ENCODE data around the gene TCOF1. TPM values are rescaled to one million over a fixed set of nuclear protein-coding genes. Genes with fewer than 3 reads are reported as not detected.
A peak's percentile ranks its signal among the peaks of the same experiment; 100 is the strongest.

Gene TCOF1
- total RNA-seq, 2 experiments from 2014 or later, result 113 to 145 TPM

GRCh38 chr5:150376799-150377771 lies 19.6 kb downstream of the TCOF1 start:
- Mint-ChIP-seq H3K4me1 (no peaks in the 10 kb centered on the region), H3K27me3 (no peaks in the 10 kb centered on the region), H3K4me3 (no peak overlapping the region), H3K9me3 (ENCODE audit: low read depth) (no peaks in the 10 kb centered on the region), H3K36me3 (ENCODE audit: low read depth) (peaks cover 60% of the 10 kb centered on the region), H3K27ac (peak overlapping the region; percentile 43)
- DNase-seq (no peak), ATAC-seq (no peak)
- ChIA-PET CTCF (interaction anchor here (1.0 kb wide), 1 partner anchor 14 kb away, joined by 3 read pairs; no protein-coding TSS in a partner anchor), POLR2A (interaction anchor here (0.9 kb wide), 1 partner anchor 8 kb away, joined by 3 read pairs; no protein-coding TSS in a partner anchor)
- intact Hi-C loops (cut with DNase I, micrococcal nuclease), result no loop called here

- Mint-ChIP-seq H3K27me3 (no peaks in the 10 kb centered on the region), H3K4me3 (no peak overlapping the region), H3K36me3 (ENCODE audit: low read depth) (peaks cover 55% of the 10 kb centered on the region), H3K27ac (peak overlapping the region; percentile 37), H3K9me3 (ENCODE audit: low read depth) (no peaks in the 10 kb centered on the region), H3K4me1 (no peaks in the 10 kb centered on the region)
- intact Hi-C loops (cut with DNase I, micrococcal nuclease), result no loop called here
- POLR2A ChIA-PET, result interaction anchor here (0.6 to 1.2 kb wide), 5 partner anchors 9 to 770 kb away, joined by 3 read pairs; no protein-coding TSS in a partner anchor
- ATAC-seq (no peak), DNase-seq (no peak)
- CTCF ChIA-PET, result interaction anchor here (0.7 kb wide), 1 partner anchor 11 kb away, joined by 3 read pairs; no protein-coding TSS in a partner anchor
Observed at GRCh38 chr5:150377964-150378694, 20.6 kb downstream of the TCOF1 start.

GRCh38 chr5:150384701-150385100 lies 27.2 kb downstream of the TCOF1 start:
- Mint-ChIP-seq H3K36me3 (ENCODE audit: low read depth) (peaks cover 40% of the 10 kb centered on the region), H3K27me3 (no peaks in the 10 kb centered on the region), H3K9me3 (ENCODE audit: low read depth) (no peaks in the 10 kb centered on the region), H3K27ac (no peak overlapping the region), H3K4me3 (no peak overlapping the region), H3K4me1 (no peaks in the 10 kb centered on the region)
- DNase-seq, result no peak
- POLR2A ChIA-PET, result no interaction called here
- intact Hi-C loops (cut with DNase I, micrococcal nuclease), result no loop called here
- CTCF ChIA-PET, result interaction anchor here (0.7 kb wide), 2 partner anchors 14 to 37 kb away, joined by 3 to 4 read pairs; no protein-coding TSS in a partner anchor
- no peak for ATAC-seq

GRCh38 chr5:150386024-150386855 lies 28.7 kb downstream of the TCOF1 start:
- intact Hi-C loops (cut with DNase I, micrococcal nuclease), result no loop called here
- no peak for ATAC-seq
- no peak for DNase-seq
- H3K4me1 Mint-ChIP-seq, result no peaks in the 10 kb centered on the region
- H3K27ac Mint-ChIP-seq, result no peak overlapping the region
- POLR2A ChIA-PET, result interaction anchor here (0.6 to 1.3 kb wide), 2 partner anchors 10 to 185 kb away, joined by 3 to 5 read pairs; no protein-coding TSS in a partner anchor
- CTCF ChIA-PET, result interaction anchor here (0.7 to 2.5 kb wide), 3 partner anchors 11 to 139 kb away, joined by 3 to 9 read pairs (median 5); no protein-coding TSS in a partner anchor
- no peaks in the 10 kb centered on the region for H3K9me3 Mint-ChIP-seq (ENCODE audit: low read depth)
- H3K4me3 Mint-ChIP-seq, result no peak overlapping the region
- no peaks in the 10 kb centered on the region for H3K27me3 Mint-ChIP-seq
- peaks cover 40% of the 10 kb centered on the region for H3K36me3 Mint-ChIP-seq (ENCODE audit: low read depth)

GRCh38 chr5:150389531-150390266 lies 32.2 kb downstream of the TCOF1 start:
- Mint-ChIP-seq H3K36me3 (ENCODE audit: low read depth) (peaks cover 30% of the 10 kb centered on the region), H3K4me3 (no peak overlapping the region), H3K4me1 (no peaks in the 10 kb centered on the region), H3K9me3 (ENCODE audit: low read depth) (no peaks in the 10 kb centered on the region), H3K27me3 (no peaks in the 10 kb centered on the region), H3K27ac (no peak overlapping the region)
- ChIA-PET CTCF (interaction anchor here (1.1 kb wide), 1 partner anchor 9 kb away, joined by 4 read pairs; no protein-coding TSS in a partner anchor), POLR2A (no interaction called here)
- intact Hi-C loops (cut with DNase I, micrococcal nuclease), result no loop called here
- DNase-seq, result no peak
- ATAC-seq, result no peak

GRCh38 chr5:150391064-150391834 lies 33.8 kb downstream of the TCOF1 start:
- H3K36me3 Mint-ChIP-seq (ENCODE audit: low read depth), result peaks cover 31% of the 10 kb centered on the region
- no peaks in the 10 kb centered on the region for H3K4me1 Mint-ChIP-seq
- no peaks in the 10 kb centered on the region for H3K9me3 Mint-ChIP-seq (ENCODE audit: low read depth)
- no peak overlapping the region for H3K4me3 Mint-ChIP-seq
- intact Hi-C loops (cut with DNase I, micrococcal nuclease), result no loop called here
- no peak for ATAC-seq
- ChIA-PET POLR2A (no interaction called here), CTCF (interaction anchor here (0.6 to 1.1 kb wide), 3 partner anchors 10 to 538 kb away, joined by 3 to 4 read pairs (median 3); no protein-coding TSS in a partner anchor)
- no peak for DNase-seq
- no peaks in the 10 kb centered on the region for H3K27me3 Mint-ChIP-seq
- H3K27ac Mint-ChIP-seq, result no peak overlapping the region

GRCh38 chr5:150391986-150392385 lies 34.5 kb downstream of the TCOF1 start:
- no peaks in the 10 kb centered on the region for H3K4me1 Mint-ChIP-seq
- ATAC-seq, result no peak
- POLR2A ChIA-PET, result no interaction called here
- peaks cover 31% of the 10 kb centered on the region for H3K36me3 Mint-ChIP-seq (ENCODE audit: low read depth)
- no peaks in the 10 kb centered on the region for H3K27me3 Mint-ChIP-seq
- no peaks in the 10 kb centered on the region for H3K9me3 Mint-ChIP-seq (ENCODE audit: low read depth)
- intact Hi-C loops (cut with DNase I, micrococcal nuclease), result no loop called here
- H3K27ac Mint-ChIP-seq, result no peak overlapping the region
- H3K4me3 Mint-ChIP-seq, result no peak overlapping the region
- DNase-seq, result no peak
- CTCF ChIA-PET, result no interaction called here

GRCh38 chr5:150392680-150393079 lies 35.2 kb downstream of the TCOF1 start:
- H3K4me1 Mint-ChIP-seq, result no peaks in the 10 kb centered on the region
- no peaks in the 10 kb centered on the region for H3K27me3 Mint-ChIP-seq
- CTCF ChIA-PET, result no interaction called here
- ATAC-seq (no peak), DNase-seq (no peak)
- H3K27ac Mint-ChIP-seq, result no peak overlapping the region
- H3K36me3 Mint-ChIP-seq (ENCODE audit: low read depth), result peaks cover 31% of the 10 kb centered on the region
- no peak overlapping the region for H3K4me3 Mint-ChIP-seq
- no peaks in the 10 kb centered on the region for H3K9me3 Mint-ChIP-seq (ENCODE audit: low read depth)
- intact Hi-C loops (cut with DNase I, micrococcal nuclease), result no loop called here
- POLR2A ChIA-PET, result interaction anchor here (0.6 kb wide), 1 partner anchor 52 kb away, joined by 5 read pairs; no protein-coding TSS in a partner anchor

- no peaks in the 10 kb centered on the region for H3K27me3 Mint-ChIP-seq
- H3K36me3 Mint-ChIP-seq (ENCODE audit: low read depth), result peaks cover 30% of the 10 kb centered on the region
Observed at GRCh38 chr5:150393096-150393645, 35.7 kb downstream of the TCOF1 start.

More at GRCh38 chr5:150393096-150393645, 35.7 kb downstream of the TCOF1 start:
- DNase-seq, result no peak
- Mint-ChIP-seq H3K27ac (no peak overlapping the region), H3K4me1 (no peaks in the 10 kb centered on the region), H3K4me3 (no peak overlapping the region), H3K9me3 (ENCODE audit: low read depth) (no peaks in the 10 kb centered on the region)
- POLR2A ChIA-PET, result interaction anchor here (0.6 kb wide), 1 partner anchor 52 kb away, joined by 5 read pairs; no protein-coding TSS in a partner anchor
- ATAC-seq, result no peak
- CTCF ChIA-PET, result no interaction called here
- intact Hi-C loops (cut with DNase I, micrococcal nuclease), result no loop called here
